ENCODE data around the gene DPP10.

GRCh38 chr2:115554153-115554552 lies 1111.7 kb downstream of the DPP10 start:
- TF ChIP-seq CTCF (tag by site-specific recombination; IDR thresholded peaks at IDR 0.05) (no peak), ZNF768 (tag by site-specific recombination; IDR thresholded peaks at IDR 0.05) (no peak)
- TF ChIP-seq, protein P1, sequence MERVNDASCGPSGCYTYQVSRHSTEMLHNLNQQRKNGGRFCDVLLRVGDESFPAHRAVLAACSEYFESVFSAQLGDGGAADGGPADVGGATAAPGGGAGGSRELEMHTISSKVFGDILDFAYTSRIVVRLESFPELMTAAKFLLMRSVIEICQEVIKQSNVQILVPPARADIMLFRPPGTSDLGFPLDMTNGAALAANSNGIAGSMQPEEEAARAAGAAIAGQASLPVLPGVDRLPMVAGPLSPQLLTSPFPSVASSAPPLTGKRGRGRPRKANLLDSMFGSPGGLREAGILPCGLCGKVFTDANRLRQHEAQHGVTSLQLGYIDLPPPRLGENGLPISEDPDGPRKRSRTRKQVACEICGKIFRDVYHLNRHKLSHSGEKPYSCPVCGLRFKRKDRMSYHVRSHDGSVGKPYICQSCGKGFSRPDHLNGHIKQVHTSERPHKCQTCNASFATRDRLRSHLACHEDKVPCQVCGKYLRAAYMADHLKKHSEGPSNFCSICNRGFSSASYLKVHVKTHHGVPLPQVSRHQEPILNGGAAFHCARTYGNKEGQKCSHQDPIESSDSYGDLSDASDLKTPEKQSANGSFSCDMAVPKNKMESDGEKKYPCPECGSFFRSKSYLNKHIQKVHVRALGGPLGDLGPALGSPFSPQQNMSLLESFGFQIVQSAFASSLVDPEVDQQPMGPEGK (tag by site-specific recombination; IDR thresholded peaks at IDR 0.05): no peak
